ENCODE measurements around the gene CENPO. TPM values are rescaled to one million over a fixed set of nuclear protein-coding genes. Genes with fewer than 3 reads are reported as not detected.
A peak's percentile ranks its signal among the peaks of the same experiment; 100 is the strongest.
"Not testable (repeated sequence)": the region's sequence is repeated elsewhere in the genome, so short reads cannot be mapped to it uniquely, and the experiment has no call there.

CENPO gene
- total RNA-seq, 1 donor from 2014 or later: 2.3 TPM

DNA sequence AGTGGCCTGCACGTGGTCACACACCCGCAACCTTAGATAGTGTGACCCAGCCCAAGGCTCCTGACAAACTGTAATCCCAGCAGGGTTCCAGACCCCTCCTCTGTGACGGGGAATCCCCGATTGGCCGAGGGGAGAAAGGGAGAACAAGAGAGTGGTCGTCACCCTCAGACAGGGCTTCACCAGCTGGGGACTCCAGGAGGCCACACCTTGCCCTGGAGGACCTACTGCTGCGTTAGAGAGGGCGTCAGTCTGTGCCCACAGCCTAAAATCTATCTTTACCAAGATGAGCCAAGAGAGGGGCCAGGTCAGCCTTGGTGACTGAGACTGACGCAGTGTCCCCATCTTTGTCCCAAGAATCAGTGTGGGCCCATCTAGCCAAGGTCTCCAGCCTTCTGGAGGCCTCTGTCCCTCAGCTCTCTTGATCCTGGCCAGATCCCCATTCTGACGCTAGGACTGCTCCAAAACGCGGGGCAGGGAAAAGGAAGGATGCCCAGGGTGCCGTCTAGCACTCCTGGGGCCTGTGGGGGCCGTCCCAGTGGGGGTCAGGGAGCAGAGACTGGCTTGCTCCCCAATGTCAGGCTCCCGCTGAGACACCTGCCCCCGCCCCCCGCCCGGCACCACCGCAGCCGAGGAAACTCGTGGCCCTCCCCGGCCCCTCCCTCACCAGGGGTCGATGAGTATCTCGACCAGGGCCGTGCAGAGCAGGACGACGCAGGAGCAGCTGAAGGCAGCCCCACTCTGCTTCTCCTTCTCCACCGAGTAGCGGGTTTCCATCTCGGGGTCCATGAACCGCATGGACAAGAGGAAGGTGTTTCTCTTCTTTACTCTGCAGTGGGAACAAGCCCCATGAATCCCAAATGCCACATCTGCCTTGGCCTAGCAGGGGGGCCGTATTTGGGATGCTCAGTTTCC lies 40.9 kb downstream of the CENPO start:
- intact Hi-C loops (cut with DNase I): no loop called here
- peak; percentile 63 for DNase-seq (ENCODE audit: low spot score)

DNA sequence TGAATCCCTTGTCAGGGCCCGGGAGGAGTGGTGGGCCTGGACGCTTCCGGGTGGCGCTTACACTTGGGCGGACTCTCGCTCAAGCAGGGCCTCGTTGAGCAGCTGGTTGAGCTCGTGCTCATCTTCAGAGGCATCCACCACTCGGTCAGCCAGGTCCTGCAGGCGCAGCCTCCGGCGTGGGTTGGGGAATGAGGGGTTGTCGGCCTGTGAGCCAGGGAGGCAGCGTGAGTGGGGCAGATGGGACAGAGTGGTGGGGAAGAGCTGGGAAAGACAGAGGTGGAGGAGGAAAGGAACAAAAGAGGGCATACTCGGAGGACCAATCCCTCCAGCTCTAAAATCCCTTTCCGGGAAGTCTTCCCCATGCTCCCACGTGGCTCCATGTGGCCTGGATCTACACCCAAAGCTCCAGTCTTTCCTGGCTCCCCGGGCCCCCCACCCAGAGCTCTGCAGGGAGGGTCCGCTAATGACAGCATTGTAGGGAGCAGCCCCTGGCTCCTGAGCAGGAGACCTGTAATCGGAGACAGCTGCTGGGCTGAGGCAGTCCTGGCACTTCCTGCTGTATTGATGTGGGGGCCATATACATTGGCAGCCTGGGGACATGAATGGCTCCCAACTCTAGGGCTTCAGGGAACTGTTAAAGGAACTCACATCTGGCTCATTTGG lies 41.6 kb downstream of the CENPO start:
- no peak for DNase-seq (ENCODE audit: low spot score)
- intact Hi-C loops (cut with DNase I): no loop called here

DNA sequence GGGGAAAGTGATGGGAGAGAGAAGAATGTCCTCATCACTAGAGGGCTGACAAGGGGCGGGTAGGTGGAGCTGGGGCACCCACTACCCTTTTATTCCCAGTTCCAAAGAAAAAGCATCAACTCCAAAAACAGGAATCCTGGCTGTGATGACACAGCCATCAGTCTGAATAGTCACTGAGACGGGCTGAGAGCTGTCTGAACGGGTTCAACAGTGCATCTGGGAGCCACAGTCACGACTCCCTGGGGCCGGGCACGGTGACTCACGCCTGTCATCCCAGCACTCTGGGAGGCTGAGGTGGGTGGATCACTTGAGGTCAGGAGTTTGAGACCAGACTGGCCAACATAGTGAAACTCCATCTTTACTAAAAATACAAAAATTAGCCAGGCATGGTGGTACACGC lies 42.2 kb downstream of the CENPO start:
- DNase-seq (ENCODE audit: low spot score); intact Hi-C loops (cut with DNase I): not testable (repeated sequence)

DNA sequence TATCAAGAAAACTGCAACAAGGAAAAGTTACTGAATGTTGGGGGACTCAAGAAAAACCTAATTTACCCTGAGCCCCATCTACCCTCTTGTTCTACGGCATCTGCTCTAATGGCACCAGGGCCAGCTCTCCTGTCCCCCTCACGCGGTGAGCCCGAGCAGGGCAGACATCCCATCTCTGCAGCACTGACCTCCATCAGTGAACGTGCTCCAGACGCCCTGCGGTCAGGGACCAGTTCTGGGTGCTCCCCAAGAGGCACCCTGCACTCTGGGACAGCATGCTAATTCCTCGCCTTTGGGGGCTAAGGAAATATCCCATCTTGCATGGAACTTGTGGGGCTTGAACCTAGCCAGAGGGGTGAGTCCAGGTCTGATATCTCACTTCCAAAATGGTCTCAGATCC lies 43.0 kb downstream of the CENPO start:
- intact Hi-C loops (cut with DNase I): no loop called here
- no peak for DNase-seq (ENCODE audit: low spot score)

DNA sequence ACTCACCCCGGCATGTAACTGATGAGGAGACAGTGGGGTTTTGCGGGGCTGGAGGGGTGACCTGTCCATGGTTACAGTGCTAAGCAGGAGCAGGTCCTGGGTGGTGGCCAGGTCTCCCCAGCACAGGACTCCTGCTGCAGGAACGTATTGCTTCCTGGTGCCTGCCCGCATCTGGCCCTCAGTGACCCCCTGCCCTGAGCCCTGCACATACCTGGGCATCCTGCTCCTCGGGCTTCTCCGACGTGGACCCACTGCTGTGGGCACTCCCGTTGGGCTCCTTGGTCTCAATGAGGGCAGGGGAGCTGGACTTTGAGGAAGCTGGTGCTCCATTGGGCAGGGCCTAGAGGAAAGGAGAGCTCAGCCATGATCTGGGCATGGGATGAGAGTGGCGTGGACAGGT lies 43.5 kb downstream of the CENPO start:
- no peak for DNase-seq (ENCODE audit: low spot score)
- intact Hi-C loops (cut with DNase I): no loop called here

DNA sequence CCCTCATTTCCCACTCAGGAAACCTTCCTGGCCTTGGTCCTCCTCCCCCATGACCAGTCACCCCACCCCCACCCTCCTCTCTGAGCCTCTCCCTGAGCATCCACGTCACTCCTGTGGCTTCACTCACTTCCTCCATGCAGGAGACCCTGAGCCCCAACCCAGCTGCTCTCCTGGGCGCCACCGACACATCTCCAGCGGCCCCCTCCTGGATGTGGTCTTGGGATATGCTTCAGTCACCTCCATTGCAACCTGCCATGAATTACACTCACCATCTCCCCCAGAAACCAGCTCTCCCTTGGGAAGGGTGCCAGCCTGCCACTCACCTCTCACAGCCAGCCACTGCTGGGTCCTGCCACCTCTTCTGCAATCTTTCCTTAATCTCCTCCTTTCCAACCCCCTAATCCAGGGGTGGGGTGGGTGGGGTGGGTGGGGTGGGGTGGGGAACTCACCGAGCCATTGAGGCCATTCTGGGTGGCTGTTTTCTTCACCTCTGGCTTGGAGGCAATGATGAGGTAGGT lies 44.8 kb downstream of the CENPO start:
- intact Hi-C loops (cut with DNase I): no loop called here
- DNase-seq (ENCODE audit: low spot score): no peak

DNA sequence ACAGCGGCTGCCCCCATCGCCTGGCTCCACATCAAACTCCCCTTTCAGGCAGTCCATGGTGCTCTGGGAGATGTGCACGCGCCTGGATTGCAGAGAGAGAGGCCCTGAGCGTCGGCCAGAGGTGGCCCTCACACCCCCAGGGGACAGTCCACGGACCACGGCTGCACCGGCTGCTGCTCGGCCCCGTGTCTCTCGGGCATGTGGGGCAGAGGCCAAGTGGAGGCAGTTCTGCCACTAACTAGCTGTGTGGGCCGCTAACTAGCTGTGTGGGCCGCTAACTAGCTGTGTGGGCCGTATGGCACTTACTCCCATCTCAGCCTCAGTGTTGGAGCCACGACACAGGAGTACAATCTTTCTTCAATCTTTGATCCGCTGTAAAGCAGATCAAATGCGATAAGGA lies 45.3 kb downstream of the CENPO start:
- intact Hi-C loops (cut with DNase I): no loop called here
- no peak for DNase-seq (ENCODE audit: low spot score)

DNA sequence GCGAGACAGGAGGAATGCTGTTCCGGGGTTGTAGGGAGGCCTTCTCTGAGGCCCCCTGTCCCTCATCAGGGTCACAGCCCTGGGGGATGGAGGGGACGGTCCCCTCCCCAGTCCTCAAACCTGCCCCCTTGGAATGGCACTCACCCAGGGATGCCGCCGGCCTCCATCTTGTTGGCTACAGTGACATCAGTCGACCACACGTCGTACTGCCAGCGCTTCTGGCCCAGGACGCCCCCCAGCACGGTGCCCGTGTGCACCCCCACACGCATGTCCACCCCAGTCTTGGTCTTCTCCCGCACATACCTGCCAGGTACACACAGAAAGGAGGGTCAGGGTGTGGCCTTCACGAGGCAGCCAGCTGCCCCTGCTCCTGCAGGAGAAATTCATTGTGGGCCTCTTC lies 46.5 kb downstream of the CENPO start:
- no peak for DNase-seq (ENCODE audit: low spot score)
- intact Hi-C loops (cut with DNase I): no loop called here

DNA sequence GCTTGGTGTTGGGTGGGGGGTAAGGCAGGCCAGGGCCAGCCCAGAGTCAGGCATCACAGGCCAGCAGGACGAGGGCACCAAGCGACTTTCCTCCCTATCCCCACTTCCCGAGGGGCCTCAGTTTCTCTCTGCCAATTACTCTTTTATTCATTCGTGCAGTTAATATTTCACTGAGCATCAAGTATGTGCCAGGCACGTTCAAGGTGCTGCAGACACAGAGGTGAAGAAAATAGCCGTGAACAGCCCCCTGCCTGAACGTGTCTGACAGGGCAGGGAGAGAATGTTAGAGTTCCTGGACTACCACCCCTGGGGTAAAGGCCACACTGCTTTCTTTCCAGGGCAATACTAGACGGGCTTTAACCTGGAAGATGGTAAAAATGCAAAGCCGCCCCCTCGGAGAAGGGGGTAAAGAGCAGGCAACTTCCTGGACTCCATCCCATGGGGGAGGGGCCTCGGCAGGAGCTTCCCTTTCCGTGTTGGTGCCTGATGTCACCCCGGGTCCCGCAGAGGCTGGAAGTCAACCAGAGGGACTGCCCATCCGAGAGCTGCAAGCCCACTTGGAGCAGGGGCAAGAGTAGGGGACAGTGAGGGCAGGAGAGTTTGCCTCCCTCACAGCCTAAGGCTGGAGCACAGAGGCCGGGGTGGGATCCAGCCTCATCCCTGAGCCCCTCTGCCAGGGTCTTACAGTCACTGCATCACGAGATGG lies 47.1 kb downstream of the CENPO start:
- intact Hi-C loops (cut with DNase I): no loop called here
- no peak for DNase-seq (ENCODE audit: low spot score)

DNA sequence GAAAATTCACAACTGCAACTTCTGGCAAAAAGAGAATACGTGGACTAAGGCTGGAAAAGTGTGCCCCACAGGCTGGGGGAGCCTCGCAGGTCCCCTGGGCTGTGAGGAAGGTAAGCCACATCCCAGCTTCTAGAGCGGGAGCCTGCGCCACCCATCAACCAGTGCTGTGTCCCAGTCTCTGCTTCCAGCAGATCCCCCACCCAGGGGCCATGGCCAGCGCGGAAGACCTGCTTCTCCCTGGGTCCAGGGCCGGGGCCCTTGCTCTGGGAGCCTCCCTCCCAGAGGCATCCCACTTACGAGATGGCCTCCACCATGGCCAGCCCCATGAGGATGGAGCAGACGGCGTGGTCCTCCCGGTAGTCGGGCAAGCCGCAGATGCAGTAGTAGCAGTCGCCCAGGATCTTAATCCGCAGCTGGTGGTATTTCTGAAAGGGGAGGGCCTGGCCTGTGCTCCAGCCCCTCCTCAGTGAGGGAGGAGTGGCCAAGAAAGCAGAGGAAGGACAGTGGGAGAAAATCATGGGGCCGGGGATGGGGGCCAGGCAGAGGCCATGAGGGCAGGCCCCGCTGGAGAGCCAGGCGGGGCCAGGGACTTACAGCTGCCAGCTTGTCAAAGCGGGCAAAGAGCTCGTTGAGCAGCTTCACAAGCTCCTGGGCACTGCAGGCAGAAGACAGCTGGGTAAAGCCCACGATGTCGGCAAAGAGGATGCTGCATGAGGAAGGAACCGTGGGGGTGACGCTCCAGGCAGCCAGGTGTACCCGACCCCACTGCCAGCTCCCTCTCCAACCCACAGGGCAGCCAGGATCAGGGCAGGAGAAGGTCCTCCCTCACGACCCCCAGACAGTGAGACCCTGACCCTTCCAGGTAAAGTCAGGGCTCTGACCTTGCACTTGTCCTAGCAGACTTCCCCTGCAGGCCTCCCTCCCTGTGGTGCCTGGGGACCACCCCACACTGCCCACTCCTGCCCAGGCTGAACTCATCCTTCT lies 48.0 kb downstream of the CENPO start:
- intact Hi-C loops (cut with DNase I): no loop called here
- DNase-seq (ENCODE audit: low spot score): no peak

DNA sequence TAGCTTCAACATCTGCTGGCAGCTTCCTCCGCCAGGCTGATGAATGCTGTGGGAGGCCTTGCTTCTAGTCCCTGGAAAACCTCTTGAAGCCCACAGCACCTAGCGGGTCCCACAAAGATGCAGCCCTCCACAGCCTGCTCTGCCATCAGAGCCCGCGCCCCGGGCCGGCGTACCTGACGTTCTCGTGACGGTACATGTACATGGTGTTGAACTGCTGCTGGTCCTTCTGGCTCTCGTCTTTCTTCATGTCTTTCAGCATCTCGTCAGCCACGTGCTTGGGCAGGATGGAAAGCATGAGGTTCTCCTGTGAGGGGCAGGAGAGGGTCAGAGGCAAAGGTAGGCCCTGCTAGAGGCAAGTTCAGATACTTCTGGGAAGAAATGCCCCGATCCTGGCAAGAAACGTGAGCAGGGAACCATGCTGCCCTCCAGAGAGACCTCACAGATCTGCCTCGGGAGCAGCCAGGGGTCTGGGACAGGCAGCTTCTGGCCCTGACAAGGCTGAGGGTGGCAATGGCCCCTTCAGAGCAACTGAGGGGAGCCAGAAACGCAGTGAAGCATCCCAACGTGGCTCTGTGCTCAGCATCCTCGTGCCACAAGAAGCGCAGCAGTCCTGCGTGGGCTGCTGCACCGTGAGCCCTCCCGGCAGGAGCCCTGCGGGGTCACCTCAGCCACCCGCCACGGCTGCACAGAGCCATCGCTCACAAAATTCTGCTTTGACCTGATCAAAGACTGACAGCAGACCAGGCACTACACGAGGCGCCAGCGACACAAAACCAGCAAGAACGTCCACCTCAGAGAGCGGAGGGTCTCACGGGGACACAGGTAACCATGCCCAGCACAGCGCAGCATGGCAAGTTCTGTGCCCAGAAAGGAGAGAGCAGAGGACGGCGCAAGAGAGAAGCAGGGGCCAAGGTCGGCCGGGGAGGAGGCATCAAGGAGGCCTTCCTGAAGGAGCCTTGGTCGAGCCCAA lies 49.1 kb downstream of the CENPO start:
- no peak for DNase-seq (ENCODE audit: low spot score)
- intact Hi-C loops (cut with DNase I): no loop called here

DNA sequence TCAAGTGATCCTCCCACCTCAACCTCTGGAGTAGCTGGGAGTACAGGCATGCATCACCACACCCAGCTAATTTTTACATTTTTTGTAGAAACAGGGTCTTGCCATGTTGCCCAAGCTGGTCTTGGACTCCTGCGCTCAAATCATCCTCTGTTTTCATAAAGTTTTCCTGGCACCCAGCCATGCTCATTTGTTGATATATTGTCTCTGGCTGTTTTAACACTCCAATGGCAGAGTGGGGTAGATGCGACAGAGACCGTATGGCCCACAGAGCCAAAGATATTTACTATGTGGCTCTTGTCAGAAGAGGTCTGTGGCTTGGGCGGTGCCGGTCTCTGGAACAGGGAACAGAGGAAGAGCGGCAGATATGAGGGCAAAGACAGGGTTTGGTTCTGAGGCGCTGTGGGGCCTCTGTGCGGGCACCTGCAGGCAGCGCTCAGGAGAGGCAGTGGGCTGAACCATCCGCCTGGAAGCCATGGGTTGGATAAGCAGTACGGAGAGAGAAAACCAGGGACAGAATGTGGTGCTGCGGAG lies 50.2 kb downstream of the CENPO start:
- intact Hi-C loops (cut with DNase I): no loop called here
- DNase-seq (ENCODE audit: low spot score): no peak

DNA sequence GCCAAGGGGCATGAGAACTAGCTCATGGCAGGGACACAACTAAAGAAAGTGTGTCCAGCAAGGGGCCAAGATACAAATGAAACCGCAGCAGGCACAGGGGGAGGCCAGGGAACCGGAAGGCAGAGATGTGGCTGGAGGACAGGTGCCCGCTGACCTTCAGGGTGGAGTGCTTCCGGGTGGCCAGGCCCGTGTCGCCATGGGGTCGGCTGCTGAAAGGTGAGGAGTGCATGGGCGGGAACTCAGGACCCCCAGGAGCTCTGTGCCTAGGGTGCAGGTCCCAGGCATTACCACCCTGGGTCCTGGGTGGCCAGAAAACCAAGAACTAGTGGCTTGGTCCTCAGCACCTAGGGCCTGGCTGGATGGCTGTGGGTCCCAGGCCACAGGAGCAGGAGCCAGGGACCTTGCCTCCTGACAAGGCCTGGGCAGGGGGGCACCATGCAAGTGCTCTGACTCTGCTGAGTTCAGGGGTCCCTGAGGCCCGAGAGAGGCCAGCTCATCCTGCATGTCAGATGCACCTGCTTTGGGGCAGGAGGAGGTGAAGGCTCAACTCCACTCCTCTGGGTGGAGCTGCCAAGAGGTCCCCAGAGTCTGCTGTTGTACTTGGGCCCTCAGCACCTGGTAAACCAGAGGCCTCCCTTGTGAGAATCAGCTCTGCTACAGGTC lies 50.9 kb downstream of the CENPO start:
- DNase-seq (ENCODE audit: low spot score): no peak
- intact Hi-C loops (cut with DNase I): no loop called here

DNA sequence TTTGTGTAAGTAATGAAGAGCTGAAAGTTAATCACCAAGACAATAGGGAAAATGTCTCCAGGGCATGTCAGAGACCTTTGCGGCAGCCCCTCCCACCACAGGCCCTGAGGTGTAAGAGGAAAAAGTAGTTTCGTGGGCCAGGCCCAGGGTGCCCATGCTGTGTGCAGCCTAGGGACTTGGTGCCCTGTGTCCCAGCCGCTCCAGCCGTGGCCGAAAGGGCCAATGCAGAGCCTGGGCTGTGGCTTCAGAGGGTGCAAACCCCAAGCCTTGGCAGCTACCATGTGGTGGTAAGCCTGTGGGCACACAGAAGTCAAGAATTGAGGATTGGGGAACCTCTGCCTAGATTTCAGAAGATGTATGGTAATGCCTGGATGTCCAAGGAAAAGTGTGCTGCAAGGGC lies 52.5 kb downstream of the CENPO start:
- intact Hi-C loops (cut with DNase I): no loop called here
- DNase-seq (ENCODE audit: low spot score): no peak

DNA sequence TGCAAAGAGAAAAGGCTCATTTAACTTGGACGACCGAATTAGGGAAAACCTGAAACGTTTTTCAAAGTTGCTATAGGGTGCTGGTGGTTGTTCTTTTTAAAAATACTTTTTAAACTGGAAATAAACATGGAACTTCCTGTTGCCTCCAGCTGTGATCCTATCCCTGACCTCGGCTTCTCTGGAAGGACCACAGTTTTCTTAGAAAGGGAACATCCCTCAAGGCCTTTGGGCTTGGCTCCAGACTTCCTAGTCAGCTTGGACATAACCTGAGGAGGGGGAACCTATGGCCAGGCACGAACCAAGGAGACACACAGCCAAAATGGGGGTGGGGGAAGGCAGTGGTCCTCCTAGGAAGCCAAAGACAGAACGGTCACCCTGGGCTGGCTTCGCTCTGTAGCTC lies 57.7 kb downstream of the CENPO start:
- intact Hi-C loops (cut with DNase I): no loop called here
- DNase-seq (ENCODE audit: low spot score): no peak

DNA sequence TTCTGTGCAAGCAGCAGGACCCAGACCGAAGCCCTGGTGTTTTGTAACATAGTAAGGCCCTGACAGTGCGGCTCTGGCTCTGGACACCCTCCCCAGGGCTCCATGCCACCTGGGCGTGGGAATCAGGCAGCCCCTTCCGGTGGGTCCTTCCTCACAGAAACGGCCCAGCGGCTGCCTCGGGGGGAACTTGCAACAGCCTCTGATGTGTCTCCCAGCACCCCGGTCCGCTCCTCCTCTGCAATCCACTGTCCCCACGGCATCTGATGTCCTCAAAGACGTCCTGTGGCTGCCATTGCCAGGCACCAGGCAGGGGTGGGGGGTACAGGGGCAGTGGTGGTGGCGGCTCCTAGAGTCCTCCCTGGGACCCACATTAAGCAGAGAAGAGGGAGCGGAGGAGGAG lies 58.8 kb downstream of the CENPO start:
- intact Hi-C loops (cut with DNase I): no loop called here
- no peak for DNase-seq (ENCODE audit: low spot score)

DNA sequence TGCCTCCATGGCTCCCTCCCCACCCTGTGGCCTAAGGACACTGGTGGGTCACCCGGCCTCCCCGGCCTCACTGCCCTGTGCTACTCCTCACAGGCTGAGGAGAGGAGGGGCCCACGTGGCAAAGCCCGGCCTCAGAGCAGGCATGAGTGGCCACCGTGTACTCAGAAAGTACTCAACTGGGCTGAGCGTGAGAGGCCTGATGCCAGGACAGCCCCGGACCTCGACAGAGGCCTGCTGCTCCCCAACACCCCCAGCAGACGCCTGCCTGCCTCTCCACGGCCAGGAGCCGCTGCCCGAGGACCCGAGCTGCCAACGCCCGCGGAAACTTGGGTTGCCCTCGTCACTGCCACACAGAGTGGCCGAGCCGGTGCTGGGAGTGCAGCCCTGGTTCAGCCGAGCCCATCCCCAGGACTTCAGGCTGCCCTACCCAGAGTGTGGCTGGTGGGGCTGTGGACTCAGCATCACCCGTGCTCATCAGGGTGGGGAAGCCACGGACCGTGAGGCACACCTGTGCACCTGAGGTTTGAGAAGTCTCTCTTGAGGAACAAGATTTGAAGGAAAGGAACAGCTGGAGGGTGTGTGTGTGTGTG lies 59.3 kb downstream of the CENPO start:
- DNase-seq (ENCODE audit: low spot score): no peak
- intact Hi-C loops (cut with DNase I): no loop called here

All from cardiac septum (tissue), 1 donor.